ENCODE data around the gene SMPDL3A. TPM values are rescaled to one million over a fixed set of nuclear protein-coding genes. Genes with fewer than 3 reads are reported as not detected.

SMPDL3A gene
- total and polyA plus RNA-seq, 9 of the 15 experiments (the other 6 are each of a cell fraction or from before 2014, with no cell fraction given), result 0.14 to 0.91 (median 0.54) TPM

- TF ChIP-seq REST (IDR thresholded peaks at IDR 0.05; ENCODE audit: borderline replicate concordance), result peak; percentile 66; the same call in 1 of the 2 replicates
- no peak for TF ChIP-seq REST (CRISPR knock-in tag; IDR thresholded peaks at IDR 0.05; ENCODE audit: low read depth)
- no peak for TF ChIP-seq ZFP30 (CRISPR knock-in tag; IDR thresholded peaks at IDR 0.05; ENCODE audit: borderline replicate concordance)
- no peak for TF ChIP-seq IRF2 (CRISPR knock-in tag; IDR thresholded peaks at IDR 0.05)
- peak; percentile 28 to 54 (median 40); a peak in 4 of 6 replicates for TF ChIP-seq CTCF (IDR thresholded peaks at IDR 0.05 in 2 of 3, conservative IDR thresholded peaks at IDR 0.05 in 1 of 3; ENCODE audit: insufficient read depth in 2 of 3, low read depth in 1 of 3, low read length in 3 of 3)
These were observed at the start of gene SMPDL3A (continued) for GRCh38 chr6:122789182-122790027.
